ENCODE results near the gene CRTC1. TPM values are rescaled to one million over a fixed set of nuclear protein-coding genes. Genes with fewer than 3 reads are reported as not detected.
A peak's percentile ranks its signal among the peaks of the same experiment; 100 is the strongest.

The CRTC1 gene
- total and polyA plus RNA-seq, 10 donors: 3.1 to 15.7 (median 8.2) TPM

DNA sequence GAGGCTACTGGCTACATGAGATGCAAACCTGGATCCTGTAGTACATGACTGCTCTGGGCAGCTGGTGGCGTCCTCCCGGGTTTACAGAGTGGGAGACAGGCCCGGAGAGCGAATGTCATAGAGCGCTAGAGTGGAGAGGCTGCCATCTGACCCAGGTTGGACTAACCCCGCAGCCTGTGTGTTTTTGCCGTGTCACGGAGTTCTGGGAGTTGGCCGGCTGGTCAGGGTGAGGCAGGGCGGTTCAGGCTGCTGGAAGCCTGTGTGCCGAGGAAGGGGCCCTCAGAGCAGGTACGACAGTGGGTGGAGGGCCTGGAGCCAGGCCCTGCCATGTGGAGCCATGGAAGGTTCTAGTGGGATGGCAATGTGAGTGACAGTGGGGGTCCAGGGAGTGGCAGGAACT, 12.5 kb downstream of the CRTC1 start:
- Histone ChIP-seq H3K9me3 (no peaks in the 10 kb centered on the region), H3K4me3 (no peak overlapping the region), H3K27ac (no peak overlapping the region), H3K4me1 (peaks cover 6 to 41% (median 23%) of the 10 kb centered on the region in 6 donors), H3K36me3 (no peaks in the 10 kb centered on the region), H3K27me3 (replicated peaks in 1 of 7) (peaks cover 0 to under 1% (median 0%) of the 10 kb centered on the region in 7 donors)
- no peak for DNase-seq
- intact Hi-C loops (cut with DNase I; ENCODE audit: low total_unique reads): no loop called here
- TF ChIP-seq, protein P1, sequence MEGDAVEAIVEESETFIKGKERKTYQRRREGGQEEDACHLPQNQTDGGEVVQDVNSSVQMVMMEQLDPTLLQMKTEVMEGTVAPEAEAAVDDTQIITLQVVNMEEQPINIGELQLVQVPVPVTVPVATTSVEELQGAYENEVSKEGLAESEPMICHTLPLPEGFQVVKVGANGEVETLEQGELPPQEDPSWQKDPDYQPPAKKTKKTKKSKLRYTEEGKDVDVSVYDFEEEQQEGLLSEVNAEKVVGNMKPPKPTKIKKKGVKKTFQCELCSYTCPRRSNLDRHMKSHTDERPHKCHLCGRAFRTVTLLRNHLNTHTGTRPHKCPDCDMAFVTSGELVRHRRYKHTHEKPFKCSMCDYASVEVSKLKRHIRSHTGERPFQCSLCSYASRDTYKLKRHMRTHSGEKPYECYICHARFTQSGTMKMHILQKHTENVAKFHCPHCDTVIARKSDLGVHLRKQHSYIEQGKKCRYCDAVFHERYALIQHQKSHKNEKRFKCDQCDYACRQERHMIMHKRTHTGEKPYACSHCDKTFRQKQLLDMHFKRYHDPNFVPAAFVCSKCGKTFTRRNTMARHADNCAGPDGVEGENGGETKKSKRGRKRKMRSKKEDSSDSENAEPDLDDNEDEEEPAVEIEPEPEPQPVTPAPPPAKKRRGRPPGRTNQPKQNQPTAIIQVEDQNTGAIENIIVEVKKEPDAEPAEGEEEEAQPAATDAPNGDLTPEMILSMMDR (IDR thresholded peaks at IDR 0.05 in 8 of 11, conservative IDR thresholded peaks at IDR 0.05 in 3 of 11): no peak
- TF ChIP-seq POLR2A (IDR thresholded peaks at IDR 0.05) (no peak), POLR2AphosphoS5 (IDR thresholded peaks at IDR 0.05) (no peak)
- WGBS, 5 donors: 91 to 99% (median 95%) methylated on average over 12 of the region's 12 CpGs

DNA sequence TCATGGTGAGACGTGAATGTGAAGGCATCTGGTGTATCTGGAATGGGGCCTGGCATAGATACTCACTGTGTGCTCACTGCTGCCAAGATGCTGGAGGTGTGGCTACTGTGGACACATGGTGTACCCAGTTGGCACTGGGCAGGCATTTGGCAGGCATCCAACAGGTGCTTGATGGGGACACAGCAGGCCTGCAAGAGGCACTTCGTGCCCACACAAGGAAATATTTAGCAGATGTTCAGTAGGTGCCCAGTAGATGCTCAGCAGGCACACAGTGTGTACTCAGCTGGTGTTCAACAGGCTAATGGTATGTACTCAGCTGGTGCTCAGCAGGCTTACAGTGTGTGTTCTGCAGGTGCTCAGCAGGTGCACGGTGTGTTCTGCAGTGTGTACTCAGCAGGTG, 14.2 kb downstream of the CRTC1 start:
- Histone ChIP-seq H3K4me3 (no peak overlapping the region), H3K4me1 (peaks cover 12 to 54% (median 32%) of the 10 kb centered on the region in 6 donors), H3K27ac (peak overlapping the region in 1 of 8 donors; percentile 85), H3K27me3 (replicated peaks in 1 of 7) (peaks cover 0 to 4% (median 0%) of the 10 kb centered on the region in 7 donors), H3K36me3 (no peaks in the 10 kb centered on the region), H3K9me3 (no peaks in the 10 kb centered on the region)
- intact Hi-C loops (cut with DNase I; ENCODE audit: low total_unique reads): no loop called here
- DNase-seq: no peak
- WGBS, 5 donors: 76 to 91% (median 85%) methylated on average over 3 of the region's 3 CpGs; no CpG with 5 or more reads in 1 of the 5 donors
- TF ChIP-seq, protein P1 (IDR thresholded peaks at IDR 0.05 in 8 of 11, conservative IDR thresholded peaks at IDR 0.05 in 3 of 11): no peak
- TF ChIP-seq POLR2AphosphoS5 (IDR thresholded peaks at IDR 0.05) (no peak), POLR2A (IDR thresholded peaks at IDR 0.05) (no peak)

DNA sequence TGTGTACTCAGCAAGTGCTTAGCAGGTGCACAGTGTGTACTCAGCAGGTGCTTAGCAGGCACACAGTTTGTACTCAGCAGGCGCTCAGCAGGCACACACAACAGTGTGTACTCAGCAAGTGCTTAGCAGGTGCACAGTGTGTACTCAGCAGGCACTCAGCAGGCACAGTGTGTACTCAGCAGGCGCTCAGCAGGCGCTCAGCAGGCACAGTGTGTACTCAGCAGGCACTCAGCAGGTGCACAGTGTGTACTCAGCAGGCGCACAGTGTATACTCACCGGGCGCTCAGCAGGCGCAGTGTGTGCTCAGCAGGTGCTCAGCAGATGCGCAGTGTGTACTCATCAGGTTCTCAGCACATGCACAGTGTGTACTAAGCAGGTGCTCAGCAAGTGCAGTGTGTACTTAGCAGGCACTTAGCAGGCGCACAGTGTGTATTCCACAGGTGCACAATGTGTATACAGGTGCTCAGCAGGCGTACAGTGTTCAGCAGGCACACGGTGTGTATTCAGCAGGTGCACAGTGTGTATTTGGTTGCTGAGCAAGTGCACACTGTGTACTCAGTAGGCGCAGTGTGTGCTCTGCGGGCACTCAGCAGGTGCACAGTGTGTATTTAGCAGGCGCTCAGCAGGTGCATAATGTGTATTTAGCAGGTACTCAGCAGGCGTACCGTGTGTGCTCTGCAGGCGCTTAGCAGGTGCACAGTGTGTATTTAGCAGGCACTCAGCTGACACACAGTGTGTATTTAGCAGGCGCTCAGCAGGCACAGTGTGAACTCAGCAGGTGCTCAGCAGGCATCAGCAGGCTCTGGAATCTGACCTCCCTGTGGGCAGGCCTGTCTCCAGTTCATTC, 15.1 kb downstream of the CRTC1 start:
- TF ChIP-seq POLR2A (IDR thresholded peaks at IDR 0.05) (no peak), POLR2AphosphoS5 (IDR thresholded peaks at IDR 0.05) (no peak)
- TF ChIP-seq, protein P1 (IDR thresholded peaks at IDR 0.05 in 8 of 11, conservative IDR thresholded peaks at IDR 0.05 in 3 of 11): no peak
- 89 to 100% (median 92%) methylated on average over 2 to 18 of the region's 18 CpGs for WGBS, 5 donors
- H3K9me3 ChIP-seq: no peaks in the 10 kb centered on the region
- H3K36me3 ChIP-seq: no peaks in the 10 kb centered on the region
- H3K4me1 ChIP-seq: peaks cover 12 to 54% (median 32%) of the 10 kb centered on the region in 6 donors
- intact Hi-C loops (cut with DNase I; ENCODE audit: low total_unique reads): no loop called here
- DNase-seq: no peak
- no peak overlapping the region for H3K4me3 ChIP-seq
- H3K27ac ChIP-seq: peak overlapping the region in 3 of 8 donors; percentile 80 to 85 (median 84)
- H3K27me3 ChIP-seq (replicated peaks in 1 of 7): peaks cover 0 to 4% (median 0%) of the 10 kb centered on the region in 7 donors

DNA sequence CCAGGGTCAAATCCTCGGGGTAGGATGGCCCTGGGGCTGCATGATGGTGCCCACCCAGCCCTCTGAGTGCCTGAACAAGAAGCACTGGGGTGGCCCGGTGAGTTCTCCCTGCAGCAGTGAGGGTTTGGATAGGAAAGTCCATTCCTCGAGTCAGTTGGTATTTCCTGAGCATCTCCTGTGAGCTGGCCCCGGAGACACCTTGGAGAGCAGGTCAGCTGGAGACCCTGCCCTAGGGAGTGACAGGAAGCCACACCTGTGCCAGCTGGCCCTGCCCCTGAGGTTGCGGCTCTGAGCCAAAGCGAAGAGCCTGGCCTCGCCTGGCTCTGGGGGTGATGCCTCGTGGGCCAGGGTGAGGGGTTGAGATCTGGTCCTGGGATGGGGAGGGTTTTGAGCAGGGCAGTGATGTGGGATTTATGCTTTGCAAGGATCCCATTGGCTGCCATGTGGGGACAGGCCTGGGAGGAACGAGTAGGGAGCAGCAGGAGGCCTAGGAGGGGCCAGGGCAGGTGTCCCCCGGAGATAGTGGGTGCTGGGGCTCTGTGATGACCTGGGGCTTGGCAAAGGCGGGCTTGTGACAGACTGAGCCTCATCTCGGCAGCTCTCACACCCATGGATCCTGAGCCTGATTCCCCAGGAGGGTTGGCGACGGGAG, 16.0 kb downstream of the CRTC1 start:
- Histone ChIP-seq H3K4me1 (peaks cover 12 to 54% (median 32%) of the 10 kb centered on the region in 6 donors), H3K27me3 (replicated peaks in 1 of 7) (peaks cover 0 to 4% (median 0%) of the 10 kb centered on the region in 7 donors), H3K9me3 (no peaks in the 10 kb centered on the region), H3K4me3 (peak overlapping the region in 3 of 8 donors; percentile 50 to 69 (median 51)), H3K27ac (peak overlapping the region in 7 of 8 donors; percentile 43 to 87 (median 83)), H3K36me3 (no peaks in the 10 kb centered on the region)
- 46 to 69% (median 61%) methylated on average over 12 to 14 of the region's 14 CpGs for WGBS, 5 donors
- TF ChIP-seq, protein P1 (IDR thresholded peaks at IDR 0.05 in 8 of 11, conservative IDR thresholded peaks at IDR 0.05 in 3 of 11): no peak
- peak in 1 of 3 donors; percentile 21 for TF ChIP-seq POLR2AphosphoS5 (IDR thresholded peaks at IDR 0.05)
- no peak for TF ChIP-seq POLR2A (IDR thresholded peaks at IDR 0.05)
- intact Hi-C loops (cut with DNase I; ENCODE audit: low total_unique reads): no loop called here
- DNase-seq: no peak
